GM12892 (cell line): Measurements from ENCODE around the gene COL9A2.

ENCODE experiments used
- POLR2A ChIP-seq: IDR thresholded peaks from 2 replicates; pipeline ENCODE4 v1.6.1; 2011; ENCODE audit warnings: low read depth, low read length, control low read depth
- POLR2AphosphoS5 ChIP-seq: IDR thresholded peaks from 2 replicates; pipeline ENCODE4 v1.6.1; 2011; ENCODE audit warnings: low read depth, low read length, control low read depth

DNA sequence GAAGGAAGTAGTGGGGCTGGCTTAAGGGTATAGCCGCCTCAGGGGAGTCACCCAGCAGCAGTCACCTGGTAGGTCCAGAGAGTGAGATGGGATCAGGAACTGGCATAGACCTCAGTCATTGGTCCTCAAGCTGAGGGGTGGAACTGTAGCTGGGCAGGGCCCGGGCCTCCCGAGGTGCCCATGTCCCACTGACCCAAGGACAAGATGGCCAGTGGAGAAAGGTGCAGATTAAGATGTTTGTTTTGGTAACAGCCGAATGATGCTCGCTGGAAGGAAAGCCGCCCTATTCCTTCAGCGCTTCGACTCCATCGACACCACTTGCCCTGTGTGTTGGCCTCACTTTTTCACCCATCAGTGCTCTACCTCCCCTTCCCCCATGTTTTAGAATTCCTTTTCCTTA, 16.4 kb downstream of the COL9A2 start:
- TF ChIP-seq POLR2A, result no peak
- TF ChIP-seq POLR2AphosphoS5, result no peak
